Cortex of kidney (tissue), 1 donor: ENCODE measurements around the gene DPYD.
"Not testable (repeated sequence)": the region's sequence is repeated elsewhere in the genome, so short reads cannot be mapped to it uniquely, and the experiment has no call there.

ENCODE experiments used
- DNase-seq: peaks from one replicate; lab custom pipeline; 2025; lab: John Stamatoyannopoulos, UW

The DPYD gene

GRCh38 chr1:97271916-97272788 is 648.7 kb downstream of the DPYD start:
- no peak for DNase-seq

GRCh38 chr1:97270508-97271307 is 650.1 kb downstream of the DPYD start:
- no peak for DNase-seq

GRCh38 chr1:97265630-97266029 is 655.2 kb downstream of the DPYD start:
- no peak for DNase-seq

GRCh38 chr1:97262842-97263241 is 658.0 kb downstream of the DPYD start:
- DNase-seq, result no peak

GRCh38 chr1:97258597-97258996 is 662.2 kb downstream of the DPYD start:
- no peak for DNase-seq

- no peak for DNase-seq
Measured at GRCh38 chr1:97254731-97255463, 665.9 kb downstream of the DPYD start.

GRCh38 chr1:97252925-97253324 is 667.9 kb downstream of the DPYD start:
- no peak for DNase-seq

GRCh38 chr1:97252076-97252475 is 668.8 kb downstream of the DPYD start:
- no peak for DNase-seq

- no peak for DNase-seq
Measured at GRCh38 chr1:97247196-97247595, 673.6 kb downstream of the DPYD start.

- DNase-seq, result no peak
Measured at GRCh38 chr1:97245682-97246081, 675.2 kb downstream of the DPYD start.

GRCh38 chr1:97245026-97245425 is 675.8 kb downstream of the DPYD start:
- DNase-seq, result no peak

- DNase-seq, result no peak
Measured at GRCh38 chr1:97243973-97244560, 676.8 kb downstream of the DPYD start.

GRCh38 chr1:97238816-97239215 is 682.0 kb downstream of the DPYD start:
- no peak for DNase-seq

- DNase-seq, result not testable (repeated sequence)
Measured at GRCh38 chr1:97231354-97231753, 689.5 kb downstream of the DPYD start.

GRCh38 chr1:97212671-97213070 is 708.2 kb downstream of the DPYD start:
- DNase-seq, result no peak

- no peak for DNase-seq
Measured at GRCh38 chr1:97210307-97210706, 710.5 kb downstream of the DPYD start.

- DNase-seq, result no peak
Measured at GRCh38 chr1:97209381-97209957, 711.4 kb downstream of the DPYD start.

GRCh38 chr1:97207868-97208267 is 713.0 kb downstream of the DPYD start:
- no peak for DNase-seq

GRCh38 chr1:97204468-97204867 is 716.4 kb downstream of the DPYD start:
- DNase-seq, result no peak

GRCh38 chr1:97202481-97203380 is 718.1 kb downstream of the DPYD start:
- DNase-seq, result no peak

- no peak for DNase-seq
Measured at GRCh38 chr1:97201641-97202040, 719.2 kb downstream of the DPYD start.
